ENCODE data around the gene MERTK. TPM values are rescaled to one million over a fixed set of nuclear protein-coding genes. Genes with fewer than 3 reads are reported as not detected.

MERTK gene
- total RNA-seq, 1 experiment from 2014 or later, result not detected

DNA sequence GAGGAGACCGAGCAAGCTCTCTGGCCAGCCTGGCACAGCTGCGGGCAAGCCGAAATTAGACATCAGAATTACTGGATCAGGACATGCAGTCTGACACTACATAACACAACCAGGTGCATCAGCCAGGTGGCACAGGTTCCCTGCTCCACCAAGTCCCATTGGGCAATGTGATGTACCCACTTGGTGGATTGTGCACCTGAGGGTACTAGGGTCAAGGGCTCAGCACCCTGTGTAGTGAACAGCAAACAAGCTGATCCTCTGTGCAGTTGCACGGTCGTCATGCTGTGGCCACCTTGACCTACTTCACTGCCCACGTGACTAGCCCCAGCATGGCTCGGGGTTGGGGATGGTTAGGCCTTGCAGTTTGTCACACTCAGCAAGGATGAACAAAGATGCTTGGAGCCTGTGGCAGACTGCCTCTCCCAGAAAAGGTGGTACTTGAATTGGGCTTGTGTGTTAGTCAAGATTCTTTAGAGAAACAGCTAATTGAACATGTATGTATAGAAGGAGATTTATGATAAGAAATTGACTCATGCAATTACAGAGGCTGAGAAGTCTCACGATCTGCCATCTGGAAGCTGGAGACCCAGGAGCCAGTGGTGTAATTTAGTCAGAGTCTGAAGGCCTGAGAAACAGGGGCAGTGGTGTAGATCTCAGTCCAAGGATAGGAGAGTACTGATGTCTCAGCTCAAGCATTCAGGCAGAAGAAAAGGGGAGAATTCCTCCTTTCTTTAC is 85.2 kb downstream of the MERTK start:
- DNase-seq (ENCODE audit: low read depth in 1 of 2, low spot score in 2 of 2), result no peak
- peaks cover 2% of the 10 kb centered on the region; the same call in 1 of the 2 replicates for H3K9me3 ChIP-seq (replicated peaks)

DNA sequence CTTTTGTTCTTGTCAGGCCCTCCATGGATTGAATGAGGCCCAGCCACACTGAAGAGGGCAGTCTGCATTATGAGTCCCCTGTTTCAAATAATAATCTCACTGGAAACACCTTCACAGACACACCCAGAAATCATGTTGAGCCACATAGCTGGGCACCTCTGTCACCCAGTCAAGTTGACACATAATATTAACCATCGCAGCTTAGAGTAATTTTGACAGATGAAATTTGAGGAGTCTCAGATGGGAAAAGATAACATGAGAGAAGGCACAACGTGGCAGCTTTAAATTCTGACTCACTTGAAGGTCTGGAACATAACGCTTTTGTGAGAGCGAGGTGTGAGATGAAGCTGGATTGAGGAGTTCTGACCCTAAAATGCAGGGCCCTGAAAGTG is 85.8 kb downstream of the MERTK start:
- Histone ChIP-seq H3K36me3 (no peaks in the 10 kb centered on the region), H3K27me3 (replicated peaks) (no peaks in the 10 kb centered on the region; the same call in 1 of the 2 replicates), H3K4me1 (replicated peaks) (no peaks in the 10 kb centered on the region)

More for the DNA sequence above, 85.2 kb downstream of the MERTK start:
- Histone ChIP-seq H3K4me3 (no peak overlapping the region), H3K4me1 (replicated peaks) (no peaks in the 10 kb centered on the region), H3K27me3 (replicated peaks) (no peaks in the 10 kb centered on the region; the same call in 1 of the 2 replicates), H3K27ac (no peak overlapping the region), H3K36me3 (no peaks in the 10 kb centered on the region)

DNA sequence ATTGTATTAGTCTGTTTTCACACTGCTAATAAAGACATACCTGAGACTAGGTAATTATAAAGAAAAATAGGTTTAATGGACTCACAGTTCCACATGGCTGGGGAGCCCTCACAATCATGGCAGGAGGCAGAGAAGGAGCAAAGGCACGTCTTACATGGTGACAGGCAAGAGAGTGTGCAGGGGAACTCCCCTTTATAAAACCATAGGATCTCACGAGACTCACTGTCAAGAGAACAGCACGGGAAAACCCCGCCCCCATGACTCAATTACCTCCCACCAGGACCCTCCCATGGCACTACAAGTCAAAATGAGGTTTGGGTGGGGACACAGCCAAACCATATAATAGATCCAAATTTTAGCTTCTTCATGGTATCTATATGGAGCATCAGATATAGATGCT is 87.1 kb downstream of the MERTK start:
- no peaks in the 10 kb centered on the region for H3K4me1 ChIP-seq (replicated peaks)
- H3K4me3 ChIP-seq, result no peak overlapping the region
- no peaks in the 10 kb centered on the region; the same call in 1 of the 2 replicates for H3K27me3 ChIP-seq (replicated peaks)
- no peaks in the 10 kb centered on the region for H3K9me3 ChIP-seq (replicated peaks)
- H3K27ac ChIP-seq, result no peak overlapping the region
- DNase-seq (ENCODE audit: low read depth in 1 of 2, low spot score in 2 of 2), result no peak
- no peaks in the 10 kb centered on the region for H3K36me3 ChIP-seq

More for the DNA sequence above, 85.8 kb downstream of the MERTK start:
- DNase-seq (ENCODE audit: low read depth in 1 of 2, low spot score in 2 of 2), result no peak
- Histone ChIP-seq H3K4me3 (no peak overlapping the region), H3K9me3 (replicated peaks) (no peaks in the 10 kb centered on the region), H3K27ac (no peak overlapping the region)

DNA sequence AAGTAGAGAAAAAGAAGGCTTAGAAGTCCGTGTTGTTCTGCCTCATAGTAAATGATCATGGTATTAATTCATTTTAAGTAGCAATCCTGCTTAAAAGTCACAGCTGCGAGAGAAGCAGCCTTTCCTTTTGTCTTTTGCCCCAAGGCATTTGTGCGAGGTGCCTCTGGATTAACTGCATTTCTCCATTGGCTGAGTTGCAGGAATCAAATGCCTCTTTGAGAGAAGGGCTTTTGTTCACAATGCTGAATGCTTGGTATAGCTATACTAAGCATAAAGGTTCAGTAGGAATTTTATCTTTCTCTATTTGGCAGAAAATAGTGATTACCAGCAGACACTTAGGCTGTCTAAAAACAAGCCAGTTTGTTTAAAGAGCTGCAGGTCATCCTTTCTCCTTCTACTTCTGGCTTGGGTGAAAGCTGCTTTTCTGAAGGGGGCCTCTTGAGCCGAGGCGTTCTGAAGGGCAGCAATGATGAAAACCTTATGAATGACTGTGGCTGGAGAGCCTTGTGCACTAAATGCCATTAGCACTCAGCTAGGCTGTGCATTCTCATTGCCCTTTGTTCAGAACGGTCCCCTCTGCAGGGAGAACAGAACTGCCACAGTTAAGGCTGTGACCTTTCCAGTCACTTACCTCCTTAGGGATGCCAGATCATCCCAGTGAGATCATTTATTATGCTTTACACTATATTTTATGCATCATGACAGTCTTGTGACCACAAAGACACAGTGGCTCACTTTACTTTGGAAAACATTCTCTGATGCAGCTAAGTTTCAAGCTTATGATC is 87.9 kb downstream of the MERTK start:
- no peak overlapping the region for H3K27ac ChIP-seq
- no peaks in the 10 kb centered on the region for H3K36me3 ChIP-seq
- no peaks in the 10 kb centered on the region for H3K4me1 ChIP-seq (replicated peaks)
- H3K9me3 ChIP-seq (replicated peaks), result no peaks in the 10 kb centered on the region
- DNase-seq (ENCODE audit: low read depth in 1 of 2, low spot score in 2 of 2), result no peak
- no peaks in the 10 kb centered on the region; the same call in 1 of the 2 replicates for H3K27me3 ChIP-seq (replicated peaks)
- no peak overlapping the region for H3K4me3 ChIP-seq

DNA sequence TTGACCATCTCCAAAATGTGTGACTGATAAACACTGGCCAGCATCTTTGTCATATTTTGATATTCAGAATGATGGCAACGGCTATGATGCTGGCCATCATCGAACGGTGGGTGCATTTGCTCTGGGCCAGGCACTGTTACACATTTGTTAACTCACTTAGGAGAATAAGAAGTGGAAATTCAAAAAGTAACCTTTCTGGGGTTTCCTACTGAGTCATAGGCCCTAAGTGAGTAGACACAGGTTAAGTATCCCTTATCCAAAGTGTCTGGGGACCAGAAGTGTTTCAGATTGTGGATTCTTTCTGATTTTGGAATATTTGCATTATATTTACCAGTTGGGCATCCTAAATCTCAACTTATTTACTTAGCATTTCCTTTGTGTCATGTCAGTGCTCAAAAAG is 92.0 kb downstream of the MERTK start:
- no peak for DNase-seq (ENCODE audit: low read depth in 1 of 2, low spot score in 2 of 2)

DNA sequence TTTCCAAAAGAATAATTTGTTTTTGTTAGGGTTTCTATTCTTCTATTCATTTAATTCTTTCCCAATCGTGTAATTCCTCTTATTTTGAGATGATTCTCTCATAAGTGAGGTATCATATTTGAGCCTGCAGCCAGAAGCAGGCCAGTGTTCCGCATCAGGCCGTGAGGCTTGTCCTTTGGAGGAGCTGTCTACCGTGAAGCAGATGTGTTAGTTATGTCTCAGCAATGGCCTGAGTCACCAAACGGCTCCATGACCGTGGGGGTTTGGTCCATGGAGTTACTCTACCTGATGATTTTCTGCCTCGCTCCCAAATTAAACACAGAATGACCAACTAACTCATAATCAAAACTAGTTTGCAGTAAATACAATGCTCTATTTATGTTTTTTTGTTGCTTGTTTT is 92.4 kb downstream of the MERTK start:
- DNase-seq (ENCODE audit: low read depth in 1 of 2, low spot score in 2 of 2), result no peak
- no peaks in the 10 kb centered on the region for H3K4me1 ChIP-seq (replicated peaks)
- H3K9me3 ChIP-seq (replicated peaks), result no peaks in the 10 kb centered on the region
- no peak overlapping the region for H3K4me3 ChIP-seq
- no peak overlapping the region for H3K27ac ChIP-seq
- no peaks in the 10 kb centered on the region for H3K36me3 ChIP-seq
- no peaks in the 10 kb centered on the region; the same call in 1 of the 2 replicates for H3K27me3 ChIP-seq (replicated peaks)

More for the DNA sequence above, 92.0 kb downstream of the MERTK start:
- H3K27me3 ChIP-seq (replicated peaks), result no peaks in the 10 kb centered on the region; the same call in 1 of the 2 replicates
- H3K36me3 ChIP-seq, result no peaks in the 10 kb centered on the region
- H3K9me3 ChIP-seq (replicated peaks), result no peaks in the 10 kb centered on the region
- H3K4me1 ChIP-seq (replicated peaks), result no peaks in the 10 kb centered on the region
- no peak overlapping the region for H3K4me3 ChIP-seq
- H3K27ac ChIP-seq, result no peak overlapping the region

DNA sequence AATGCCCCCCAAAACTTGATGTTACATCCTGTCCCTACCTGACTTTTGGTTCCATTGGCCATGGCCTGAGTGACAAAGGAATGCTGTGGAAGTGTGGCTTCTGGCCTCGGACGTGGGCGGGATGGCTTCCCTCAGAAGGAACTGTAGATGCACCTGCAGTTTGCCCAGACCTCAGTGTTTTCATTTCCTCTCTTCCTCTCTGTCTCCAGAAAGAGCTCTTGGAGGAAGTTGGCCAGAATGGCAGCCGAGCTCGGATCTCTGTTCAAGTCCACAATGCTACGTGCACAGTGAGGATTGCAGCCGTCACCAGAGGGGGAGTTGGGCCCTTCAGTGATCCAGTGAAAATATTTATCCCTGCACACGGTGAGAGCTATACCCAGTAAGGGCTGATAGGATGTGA is 95.6 kb downstream of the MERTK start:
- no peak overlapping the region for H3K27ac ChIP-seq
- H3K4me3 ChIP-seq, result no peak overlapping the region
- no peaks in the 10 kb centered on the region for H3K4me1 ChIP-seq (replicated peaks)
- H3K36me3 ChIP-seq, result no peaks in the 10 kb centered on the region
- no peaks in the 10 kb centered on the region; the same call in 1 of the 2 replicates for H3K27me3 ChIP-seq (replicated peaks)
- no peak for DNase-seq (ENCODE audit: low read depth in 1 of 2, low spot score in 2 of 2)
- no peaks in the 10 kb centered on the region for H3K9me3 ChIP-seq (replicated peaks)

DNA sequence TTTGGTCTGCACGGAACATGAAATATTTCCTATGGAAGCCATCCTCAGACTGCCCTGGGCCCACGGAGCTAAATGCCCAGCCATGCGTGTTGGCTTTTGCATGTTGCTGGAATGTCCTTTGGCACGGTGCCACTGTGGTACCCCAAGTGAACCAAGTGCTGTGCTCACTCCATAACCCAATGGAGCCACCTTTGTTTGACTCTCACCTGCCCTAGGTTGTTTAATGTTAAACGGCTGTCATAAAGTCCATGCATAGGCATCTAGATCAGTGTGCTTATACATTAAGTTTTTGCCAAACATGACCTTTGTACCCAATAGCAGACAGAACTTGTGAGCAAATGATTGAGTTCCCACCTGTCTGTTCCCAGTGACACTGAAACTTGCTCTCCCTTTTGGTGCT is 96.7 kb downstream of the MERTK start:
- Histone ChIP-seq H3K27me3 (replicated peaks) (peaks cover 2% of the 10 kb centered on the region; the same call in 1 of the 2 replicates), H3K4me3 (no peak overlapping the region), H3K4me1 (replicated peaks) (no peaks in the 10 kb centered on the region), H3K36me3 (no peaks in the 10 kb centered on the region), H3K27ac (no peak overlapping the region), H3K9me3 (replicated peaks) (no peaks in the 10 kb centered on the region)
- no peak for DNase-seq (ENCODE audit: low read depth in 1 of 2, low spot score in 2 of 2)

DNA sequence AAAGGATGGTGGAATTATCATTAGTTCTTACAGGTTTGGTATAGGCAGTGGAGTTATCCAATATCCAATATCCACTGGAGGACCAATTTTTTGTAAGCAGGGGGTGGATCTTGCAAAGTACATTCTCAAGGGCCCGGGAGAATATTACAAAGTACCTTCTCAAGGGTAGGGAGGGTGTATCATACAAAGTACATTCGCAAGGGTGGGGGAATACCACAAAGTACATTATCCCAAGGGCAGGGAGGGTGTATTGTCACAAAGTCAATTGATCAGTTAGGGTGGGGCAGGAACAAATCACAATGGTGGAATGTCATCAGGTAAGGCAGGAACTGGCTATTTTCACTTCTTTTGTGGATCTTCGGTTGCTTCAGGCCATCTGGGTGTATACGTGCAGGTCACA is 101.4 kb downstream of the MERTK start:
- H3K4me3 ChIP-seq, result no peak overlapping the region
- no peak overlapping the region for H3K27ac ChIP-seq
- no peaks in the 10 kb centered on the region for H3K9me3 ChIP-seq (replicated peaks)
- H3K4me1 ChIP-seq (replicated peaks), result no peaks in the 10 kb centered on the region
- no peak for DNase-seq (ENCODE audit: low read depth in 1 of 2, low spot score in 2 of 2)
- no peaks in the 10 kb centered on the region for H3K36me3 ChIP-seq
- H3K27me3 ChIP-seq (replicated peaks), result peaks cover 14% of the 10 kb centered on the region

DNA sequence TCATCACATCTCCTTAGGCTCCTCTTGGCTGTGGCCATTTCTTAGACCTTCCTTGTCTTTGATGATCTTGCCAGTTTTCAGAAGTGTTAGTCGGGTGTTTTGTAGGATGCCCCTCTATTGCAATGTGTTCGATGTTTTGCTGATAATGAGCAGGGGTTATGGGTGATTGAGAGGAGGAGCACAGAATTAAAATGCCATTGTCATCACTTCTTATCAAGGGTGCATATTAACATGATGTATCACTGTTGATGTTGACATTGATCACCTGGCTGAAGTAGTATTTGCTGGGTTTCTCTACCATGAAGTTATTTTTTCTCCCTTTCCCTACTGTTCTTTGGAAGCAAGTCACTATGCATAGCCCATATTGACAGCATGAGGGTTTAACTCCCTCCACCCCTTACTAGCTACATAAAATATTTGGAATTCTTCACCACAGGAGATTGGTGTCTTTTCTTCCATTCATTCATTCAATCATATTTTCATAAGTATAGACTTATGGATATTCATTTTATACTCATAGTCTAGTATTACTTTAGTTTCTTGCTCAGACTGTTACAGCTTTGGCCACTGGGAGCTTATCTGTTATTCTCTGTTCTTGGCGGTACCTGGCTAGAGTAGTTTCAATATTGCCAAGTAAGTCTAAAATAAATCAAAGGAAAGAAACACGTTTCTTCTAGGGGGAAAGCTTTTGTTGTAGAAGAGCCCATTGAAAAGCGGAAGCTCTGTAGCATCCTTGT is 102.2 kb downstream of the MERTK start:
- H3K4me3 ChIP-seq, result no peak overlapping the region
- H3K4me1 ChIP-seq (replicated peaks), result no peaks in the 10 kb centered on the region
- no peak for DNase-seq (ENCODE audit: low read depth in 1 of 2, low spot score in 2 of 2)
- peaks cover 18% of the 10 kb centered on the region for H3K27me3 ChIP-seq (replicated peaks)
- H3K9me3 ChIP-seq (replicated peaks), result no peaks in the 10 kb centered on the region
- no peaks in the 10 kb centered on the region for H3K36me3 ChIP-seq
- H3K27ac ChIP-seq, result no peak overlapping the region

DNA sequence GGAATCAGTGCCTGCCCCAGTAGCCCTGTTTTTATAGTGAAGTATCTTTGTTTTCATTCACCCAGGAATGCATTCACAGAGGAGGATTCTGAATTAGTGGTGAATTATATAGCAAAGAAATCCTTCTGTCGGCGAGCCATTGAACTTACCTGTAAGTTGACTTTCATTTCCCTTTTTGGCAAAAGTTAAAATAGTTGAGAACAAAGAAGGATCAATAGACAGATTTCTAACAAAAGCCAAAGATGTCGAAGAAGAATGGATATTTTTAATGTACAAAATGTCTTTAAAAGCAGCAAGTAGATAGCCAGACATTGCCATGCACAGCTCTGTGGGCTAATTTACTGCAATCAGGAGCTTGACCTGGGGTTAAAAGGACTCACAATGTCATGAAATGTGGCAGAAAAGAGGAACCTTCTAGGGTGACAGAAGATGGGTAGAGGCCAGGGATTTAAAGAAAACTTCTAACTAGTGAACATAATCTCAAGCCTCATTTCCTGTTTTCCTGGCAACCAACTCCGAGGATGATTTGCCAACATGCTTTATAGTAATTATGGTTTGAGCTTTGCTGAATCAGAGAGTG is 102.8 kb downstream of the MERTK start:
- Histone ChIP-seq H3K4me3 (no peak overlapping the region), H3K27ac (no peak overlapping the region), H3K27me3 (replicated peaks) (peaks cover 18% of the 10 kb centered on the region), H3K36me3 (no peaks in the 10 kb centered on the region), H3K4me1 (replicated peaks) (no peaks in the 10 kb centered on the region), H3K9me3 (replicated peaks) (no peaks in the 10 kb centered on the region)
- DNase-seq (ENCODE audit: low read depth in 1 of 2, low spot score in 2 of 2), result no peak

DNA sequence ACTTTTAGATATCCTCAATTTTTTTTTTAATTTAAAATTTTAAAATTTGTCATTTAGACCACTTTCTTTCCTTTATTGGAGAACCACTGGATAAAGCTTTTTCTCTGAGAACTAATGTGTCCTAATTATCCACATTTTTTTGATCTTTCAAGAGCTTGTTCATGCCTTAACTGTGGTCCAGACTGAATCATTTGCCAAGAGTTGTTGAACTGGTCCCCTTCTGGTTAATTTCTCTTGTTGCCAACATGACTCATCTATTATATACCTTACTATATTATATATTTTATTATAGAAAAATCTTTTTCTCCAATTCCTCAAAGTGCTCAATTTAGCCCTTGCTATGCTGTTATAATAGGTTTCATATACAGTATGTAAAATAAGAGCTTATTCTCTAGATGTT is 103.5 kb downstream of the MERTK start:
- no peak overlapping the region for H3K27ac ChIP-seq
- DNase-seq (ENCODE audit: low read depth in 1 of 2, low spot score in 2 of 2), result no peak
- no peaks in the 10 kb centered on the region for H3K36me3 ChIP-seq
- H3K4me1 ChIP-seq (replicated peaks), result no peaks in the 10 kb centered on the region
- H3K4me3 ChIP-seq, result no peak overlapping the region
- H3K9me3 ChIP-seq (replicated peaks), result no peaks in the 10 kb centered on the region
- H3K27me3 ChIP-seq (replicated peaks), result peaks cover 20% of the 10 kb centered on the region

DNA sequence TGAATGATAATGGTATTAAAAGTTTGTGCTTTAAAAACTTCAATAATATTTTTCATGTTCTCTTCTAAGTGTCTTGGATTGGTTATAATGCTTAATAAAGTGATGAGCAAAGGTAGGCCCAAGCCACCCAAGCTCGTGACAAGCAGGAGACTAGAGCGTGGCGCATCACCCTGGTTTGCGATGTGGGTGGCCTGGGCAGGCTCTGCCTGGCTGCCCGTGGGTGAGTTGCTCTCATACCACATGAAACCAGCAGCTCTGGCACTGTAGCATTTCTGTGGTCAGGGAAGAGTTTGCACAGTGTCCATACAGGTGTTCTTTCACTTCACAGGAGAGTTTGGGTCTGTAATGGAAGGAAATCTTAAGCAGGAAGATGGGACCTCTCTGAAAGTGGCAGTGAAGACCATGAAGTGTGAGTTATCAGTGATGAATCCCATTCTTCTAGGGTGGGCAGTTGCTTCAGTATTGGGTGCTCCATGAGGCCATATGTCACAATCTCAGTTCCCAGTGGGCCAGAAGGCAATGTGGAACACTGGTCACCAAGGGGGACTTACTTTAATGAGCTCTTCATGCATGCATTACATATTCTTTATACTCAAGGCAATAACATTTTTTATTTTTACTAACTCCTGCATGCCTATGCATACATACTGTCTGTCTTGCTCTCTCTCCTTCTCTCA is 105.3 kb downstream of the MERTK start:
- DNase-seq (ENCODE audit: low read depth in 1 of 2, low spot score in 2 of 2), result no peak
- no peak overlapping the region for H3K4me3 ChIP-seq
- H3K27me3 ChIP-seq (replicated peaks), result peaks cover 24% of the 10 kb centered on the region

More for the DNA sequence above, 105.3 kb downstream of the MERTK start:
- no peaks in the 10 kb centered on the region for H3K9me3 ChIP-seq (replicated peaks)
- H3K36me3 ChIP-seq, result no peaks in the 10 kb centered on the region
- no peak overlapping the region for H3K27ac ChIP-seq
- H3K4me1 ChIP-seq (replicated peaks), result no peaks in the 10 kb centered on the region
